ENCODE results near the gene HBS1L. TPM values are rescaled to one million over a fixed set of nuclear protein-coding genes. Genes with fewer than 3 reads are reported as not detected.

HBS1L gene
- total and polyA plus RNA-seq, 9 of the 15 experiments (the other 6 are each of a cell fraction or from before 2014, with no cell fraction given) = 101 to 199 (median 145) TPM

- Histone ChIP-seq H3K4me2 (ENCODE audit: insufficient read depth, low read length) (no peak overlapping the region), H4K20me1 (replicated peaks; ENCODE audit: control insufficient read depth, insufficient read depth, low read length) (no peaks in the 10 kb centered on the region), H2AFZ (ENCODE audit: low read depth, low read length) (no peak overlapping the region), H3K9me3 (replicated peaks; ENCODE audit: control insufficient read depth, insufficient read depth, low read depth, low read length) (no peaks in the 10 kb centered on the region), H3K36me3 (ENCODE audit: control insufficient read depth, insufficient read depth, low read length) (peaks cover 47% of the 10 kb centered on the region), H3K27ac (ENCODE audit: extremely low read depth, low read depth, low read length) (no peak overlapping the region), H3K27me3 (ENCODE audit: control insufficient read depth in 2 of 2, insufficient read depth in 2 of 2, low read length in 2 of 2) (no peaks in the 10 kb centered on the region), H3K9me1 (ENCODE audit: control insufficient read depth, insufficient read depth, low read length) (no peaks in the 10 kb centered on the region), H3K79me2 (ENCODE audit: control insufficient read depth, insufficient read depth, low read length) (peaks cover 30% of the 10 kb centered on the region), H3K9ac (ENCODE audit: insufficient read depth in 1 of 2, low read depth in 2 of 2, low read length in 2 of 2) (no peak overlapping the region), H3K4me1 (replicated peaks in 1 of 2; ENCODE audit: control insufficient read depth in 2 of 2, insufficient read depth in 2 of 2, low read length in 2 of 2) (peaks cover 8 to 18% of the 10 kb centered on the region in 2 experiments; a peak in 3 of 5 replicates), H3K4me3 (no peak overlapping the region)
- intact Hi-C loops (cut with micrococcal nuclease) = loop anchor here (10.0 kb wide), 1 partner anchor 82 kb away; no protein-coding TSS in a partner anchor
- peak; percentile 65 for ATAC-seq
- BruUV-seq (replicated peaks) = no TSS peak
- peak in 1 of 4 experiments; percentile 57 for DNase-seq (ENCODE audit: extremely low read depth in 1 of 4, low spot score in 3 of 4)
- CTCF ChIA-PET (ENCODE audit: low intra/inter-chr PET ratio) = no interaction called here
- POLR2A ChIA-PET = interaction anchor here (1.3 to 1.4 kb wide), 2 partner anchors 8 to 53 kb away, joined by 3 to 5 read pairs; no protein-coding TSS in a partner anchor
- in situ Hi-C loops (cut with MboI) = no loop called here
- FAIRE-seq = no peak
- 50% methylated on average over 6 of the region's 6 CpGs for WGBS (ENCODE audit: insufficient coverage, low coverage, missing lambda C conversion rate)
- no peak for TF ChIP-seq ZNF707 (CRISPR knock-in tag; conservative IDR thresholded peaks at IDR 0.05)
- TF ChIP-seq ZBTB11 (CRISPR knock-in tag; IDR thresholded peaks at IDR 0.05) = no peak
- no peak for TF ChIP-seq NRF1 (conservative IDR thresholded peaks at IDR 0.05 in 1 of 2, IDR thresholded peaks at IDR 0.05 in 1 of 2)
- TF ChIP-seq KLF1 (tag; IDR thresholded peaks at IDR 0.05) = no peak
- TF ChIP-seq PHF21A (IDR thresholded peaks at IDR 0.05; ENCODE audit: borderline replicate concordance, low read depth) = no peak
- no peak for TF ChIP-seq ZNF239 (CRISPR knock-in tag; IDR thresholded peaks at IDR 0.05)
- no peak for TF ChIP-seq SMAD3 (CRISPR knock-in tag; conservative IDR thresholded peaks at IDR 0.05)
- TF ChIP-seq ZNF354B (CRISPR knock-in tag; IDR thresholded peaks at IDR 0.05) = no peak
- 0 out of 2 replicates have a peak, but pooled peaks have one; percentile 23 for TF ChIP-seq ZNF592 (IDR thresholded peaks at IDR 0.05)
- TF ChIP-seq ESRRB (CRISPR knock-in tag; IDR thresholded peaks at IDR 0.05; ENCODE audit: borderline replicate concordance) = no peak
- TF ChIP-seq ZNF436 (CRISPR knock-in tag; IDR thresholded peaks at IDR 0.05) = no peak
- TF ChIP-seq ZNF384 (IDR thresholded peaks at IDR 0.05; ENCODE audit: low read depth, low read length) = peak; percentile 63; the same call in 1 of the 2 replicates
Measured at GRCh38 chr6:135002974-135003703, 51.5 kb downstream of the HBS1L start.
